HEK293 (cell line): ENCODE measurements around the gene UQCC2.

ENCODE experiments used
- CTCF ChIA-PET: fragments of 350-600 bp; formaldehyde crosslinking; extraction: SDS; loops from one replicate; lab custom pipeline; 2021; ENCODE audit warnings: antibody characterized with exemption; lab: Yijun Ruan, JAX
- POLR2A ChIA-PET: fragments of 300-600 bp; formaldehyde crosslinking; extraction: SDS; loops from one replicate; lab custom pipeline; 2020; ENCODE audit warnings: antibody characterized with exemption, inconsistent platforms; lab: Yijun Ruan, JAX
- H3K27ac ChIP-seq: fragments of 200-500 bp; sonication (Bioruptor generic); 2 replicates; pipeline ENCODE4 v1.5.1; 2014; ENCODE audit warnings: low read depth, low read length, control low read depth, inconsistent platforms; ENCODE audit errors: extremely low read depth
- H3K36me3 ChIP-seq, 2 experiments: fragments of 200-500 bp in 1 of 2; sonication (Bioruptor generic) in 1 of 2; 1 replicate in 1 of 2; 2 replicates in 1 of 2; pipeline ENCODE4 v1.5.1; 2014 to 2017; ENCODE audit warnings: inconsistent platforms in 2 of 2, low read length in 2 of 2; ENCODE audit not compliant: control insufficient read depth in 2 of 2, insufficient read depth in 1 of 2
- H3K4me1 ChIP-seq: fragments of 200-500 bp; sonication (Bioruptor generic); 2 replicates; pipeline ENCODE4 v1.5.1; 2014; ENCODE audit warnings: mild to moderate bottlenecking, low read length, inconsistent platforms; ENCODE audit not compliant: control insufficient read depth, insufficient read depth
- H3K4me3 ChIP-seq: 2 replicates; pipeline ENCODE4 v1.5.1; 2011; ENCODE audit warnings: low read depth, mild to moderate bottlenecking, control low read depth, low read length, moderate library complexity
- H3K9me3 ChIP-seq: fragments of 200-500 bp; sonication (Bioruptor generic); 2 replicates; pipeline ENCODE4 v1.5.1; 2014; ENCODE audit warnings: low read depth, low read length, inconsistent platforms; ENCODE audit not compliant: control insufficient read depth, insufficient read depth
- BCL11B ChIP-seq: fragments of 450-650 bp; formaldehyde crosslinking; IDR thresholded peaks from 2 replicates; pipeline ENCODE4 v1.5.1; 2016; ENCODE audit warnings: low read depth, missing biosample characterization, missing genetic modification characterization
- BCL6B ChIP-seq: fragments of 450-650 bp; formaldehyde crosslinking; IDR thresholded peaks from 2 replicates; pipeline ENCODE4 v1.5.1; 2017; ENCODE audit warnings: missing biosample characterization, missing genetic modification characterization
- IKZF3 ChIP-seq: fragments of 450-650 bp; IDR thresholded peaks from 2 replicates; pipeline ENCODE4 v1.5.0; 2018; ENCODE audit warnings: missing biosample characterization, mild to moderate bottlenecking, missing genetic modification characterization, moderate library complexity
- KLF1 ChIP-seq: fragments of 450-650 bp; formaldehyde crosslinking; IDR thresholded peaks from 2 replicates; pipeline ENCODE4 v1.5.1; 2016; ENCODE audit warnings: missing biosample characterization, missing genetic modification characterization
- PRDM6 ChIP-seq: fragments of 450-650 bp; formaldehyde crosslinking; IDR thresholded peaks from 2 replicates; pipeline ENCODE4 v1.5.1; 2017; ENCODE audit warnings: missing biosample characterization, missing genetic modification characterization
- SP2 ChIP-seq: fragments of 450-650 bp; formaldehyde crosslinking; IDR thresholded peaks from 2 replicates; pipeline ENCODE4 v1.5.1; 2016; ENCODE audit warnings: missing biosample characterization, missing genetic modification characterization
- SP7 ChIP-seq: fragments of 450-650 bp; formaldehyde crosslinking; IDR thresholded peaks from 2 replicates; pipeline ENCODE4 v1.5.1; 2016; ENCODE audit warnings: missing biosample characterization, missing genetic modification characterization
- WT1 ChIP-seq: fragments of 450-650 bp; formaldehyde crosslinking; IDR thresholded peaks from 2 replicates; pipeline ENCODE4 v1.5.1; 2016; ENCODE audit warnings: missing biosample characterization, missing genetic modification characterization
- ZBTB1 ChIP-seq: fragments of 450-650 bp; formaldehyde crosslinking; IDR thresholded peaks from 2 replicates; pipeline ENCODE4 v1.5.1; 2016; ENCODE audit warnings: missing biosample characterization, missing genetic modification characterization
- ZBTB11 ChIP-seq: fragments of 450-650 bp; formaldehyde crosslinking; conservative IDR thresholded peaks from 2 replicates; pipeline ENCODE4 v1.5.1; 2016; ENCODE audit warnings: low read depth, missing biosample characterization, missing genetic modification characterization
- ZFP69B ChIP-seq: fragments of 450-650 bp; formaldehyde crosslinking; IDR thresholded peaks from 2 replicates; pipeline ENCODE4 v1.5.1; 2016; ENCODE audit warnings: missing biosample characterization, missing genetic modification characterization
- ZNF140 ChIP-seq: fragments of 450-650 bp; formaldehyde crosslinking; IDR thresholded peaks from 2 replicates; pipeline ENCODE4 v1.5.1; 2016; ENCODE audit warnings: missing biosample characterization, missing genetic modification characterization
- ZNF146 ChIP-seq: fragments of 450-650 bp; formaldehyde crosslinking; IDR thresholded peaks from 2 replicates; pipeline ENCODE4 v1.5.1; 2016; ENCODE audit warnings: missing biosample characterization, missing genetic modification characterization
- ZNF157 ChIP-seq: fragments of 450-650 bp; formaldehyde crosslinking; IDR thresholded peaks from 2 replicates; pipeline ENCODE4 v1.5.1; 2016; ENCODE audit warnings: missing biosample characterization, missing genetic modification characterization
- ZNF174 ChIP-seq: fragments of 450-650 bp; formaldehyde crosslinking; IDR thresholded peaks from 2 replicates; pipeline ENCODE4 v1.5.0; 2017; ENCODE audit warnings: missing biosample characterization, mild to moderate bottlenecking, missing genetic modification characterization
- ZNF211 ChIP-seq: fragments of 450-650 bp; formaldehyde crosslinking; IDR thresholded peaks from 2 replicates; pipeline ENCODE4 v1.5.1; 2016; ENCODE audit warnings: low read depth, missing biosample characterization, missing genetic modification characterization
- ZNF335 ChIP-seq: fragments of 450-650 bp; formaldehyde crosslinking; conservative IDR thresholded peaks from 2 replicates; pipeline ENCODE4 v1.5.1; 2016; ENCODE audit warnings: missing biosample characterization, missing genetic modification characterization
- ZNF404 ChIP-seq: fragments of 450-650 bp; formaldehyde crosslinking; IDR thresholded peaks from 2 replicates; pipeline ENCODE4 v1.5.1; 2017; ENCODE audit warnings: missing biosample characterization, missing genetic modification characterization
- ZNF488 ChIP-seq: fragments of 450-650 bp; formaldehyde crosslinking; IDR thresholded peaks from 2 replicates; pipeline ENCODE4 v1.5.1; 2016; ENCODE audit warnings: missing biosample characterization, missing genetic modification characterization
- ZNF514 ChIP-seq: fragments of 450-650 bp; formaldehyde crosslinking; IDR thresholded peaks from 2 replicates; pipeline ENCODE4 v1.5.1; 2016; ENCODE audit warnings: missing biosample characterization, missing genetic modification characterization
- ZNF580 ChIP-seq: fragments of 450-650 bp; formaldehyde crosslinking; IDR thresholded peaks from 2 replicates; pipeline ENCODE4 v1.5.1; 2016; ENCODE audit warnings: missing biosample characterization, missing genetic modification characterization
- ZNF610 ChIP-seq: fragments of 450-650 bp; formaldehyde crosslinking; IDR thresholded peaks from 2 replicates; pipeline ENCODE4 v1.5.1; 2016; ENCODE audit warnings: missing biosample characterization, missing genetic modification characterization, borderline replicate concordance
- ZNF626 ChIP-seq: fragments of 450-650 bp; sonication (Bioruptor Pico); formaldehyde crosslinking; IDR thresholded peaks from 2 replicates; pipeline ENCODE4 v1.5.1; 2018; ENCODE audit warnings: missing biosample characterization, missing genetic modification characterization, inconsistent platforms
- ZNF629 ChIP-seq: fragments of 450-650 bp; formaldehyde crosslinking; IDR thresholded peaks from 2 replicates; pipeline ENCODE4 v1.5.1; 2017; ENCODE audit warnings: missing biosample characterization, missing genetic modification characterization
- ZNF701 ChIP-seq: fragments of 450-650 bp; formaldehyde crosslinking; IDR thresholded peaks from 2 replicates; pipeline ENCODE4 v1.5.1; 2016; ENCODE audit warnings: missing biosample characterization, missing genetic modification characterization
- ZSCAN18 ChIP-seq: fragments of 450-650 bp; formaldehyde crosslinking; IDR thresholded peaks from 2 replicates; pipeline ENCODE4 v1.5.1; 2016; ENCODE audit warnings: missing biosample characterization, missing genetic modification characterization

Gene UQCC2

GRCh38 chr6:33694977-33695376 lies 16.5 kb downstream of the UQCC2 start:
- H3K9me3 ChIP-seq, result no peaks in the 10 kb centered on the region
- ChIA-PET POLR2A (interaction anchor here (1.6 kb wide), 1 partner anchor 17 kb away, joined by 6 read pairs; the partner anchor contains the start of gene UQCC2), CTCF (interaction anchor here (2.5 to 5.4 kb wide), 2 partner anchors 105 to 109 kb away, joined by 9 to 34 read pairs; no protein-coding TSS in a partner anchor)
- H3K27ac ChIP-seq, result no peak overlapping the region
- TF ChIP-seq ZNF146 (tag by site-specific recombination), result no peak
- TF ChIP-seq ZBTB1 (tag by site-specific recombination), result no peak
- TF ChIP-seq ZNF335 (tag by site-specific recombination), result no peak
- no peak for TF ChIP-seq ZNF174 (tag by site-specific recombination)
- peaks cover 4 to 87% of the 10 kb centered on the region in 2 experiments; a peak in 2 of 3 replicates for H3K36me3 ChIP-seq
- H3K4me3 ChIP-seq, result no peak overlapping the region
- H3K4me1 ChIP-seq, result peaks cover 3% of the 10 kb centered on the region; the same call in 1 of the 2 replicates

GRCh38 chr6:33694401-33694931 lies 17.0 kb downstream of the UQCC2 start:
- ChIA-PET CTCF (interaction anchor here (0.7 to 5.4 kb wide), 4 partner anchors 26 to 1724 kb away, joined by 4 to 34 read pairs (median 6); no protein-coding TSS in a partner anchor), POLR2A (interaction anchor here (0.7 to 1.6 kb wide), 3 partner anchors 9 to 21 kb away, joined by 3 to 6 read pairs (median 3); partner anchors contain the start of gene UQCC2)
- TF ChIP-seq ZNF626 (no peak), BCL6B (no peak), SP7 (tag by site-specific recombination) (no peak), ZNF514 (tag by site-specific recombination) (no peak), ZNF140 (tag by site-specific recombination) (no peak), ZBTB11 (tag by site-specific recombination) (no peak), PRDM6 (tag by site-specific recombination) (no peak), ZFP69B (tag by site-specific recombination) (0 out of 2 replicates have a peak, but pooled peaks have one; percentile 37), ZNF488 (tag by site-specific recombination) (no peak), WT1 (tag by site-specific recombination) (peak; percentile 65), SP2 (tag by site-specific recombination) (no peak), ZNF629 (tag by site-specific recombination) (no peak), ZSCAN18 (tag by site-specific recombination) (no peak), ZNF404 (tag by site-specific recombination) (no peak), ZNF701 (no peak), KLF1 (0 out of 2 replicates have a peak, but pooled peaks have one; percentile 20), ZNF580 (tag by site-specific recombination) (no peak), IKZF3 (tag by site-specific recombination) (peak; percentile 68), ZNF610 (tag by site-specific recombination) (no peak), BCL11B (tag by site-specific recombination) (no peak), ZNF157 (tag by site-specific recombination) (no peak), ZNF211 (tag by site-specific recombination) (no peak)
- Histone ChIP-seq H3K36me3 (peaks cover 3 to 86% of the 10 kb centered on the region in 2 experiments; a peak in 2 of 3 replicates), H3K4me1 (peaks cover 3% of the 10 kb centered on the region; the same call in 1 of the 2 replicates), H3K9me3 (no peaks in the 10 kb centered on the region), H3K27ac (no peak overlapping the region), H3K4me3 (no peak overlapping the region)
